GM18499 (cell line): Measurements from ENCODE around the gene STK17A.
A peak's percentile ranks its signal among the peaks of the same experiment; 100 is the strongest.

ENCODE experiments used
- ATAC-seq: cut with Tn5 transposase; IDR thresholded peaks from one replicate; pipeline ENCODE4 v1.9.1; 2021; ENCODE audit warnings: moderate number of reproducible peaks; ENCODE audit not compliant: insufficient read depth, unreplicated experiment

Gene STK17A

GRCh38 chr7:43582503-43583423, at the start of gene STK17A:
Gene STK17A, plus strand, starts transcription at chr7:43583108. Its CDS starts 136 bp downstream, at chr7:43583244.
- peak; percentile 28 for ATAC-seq

DNA sequence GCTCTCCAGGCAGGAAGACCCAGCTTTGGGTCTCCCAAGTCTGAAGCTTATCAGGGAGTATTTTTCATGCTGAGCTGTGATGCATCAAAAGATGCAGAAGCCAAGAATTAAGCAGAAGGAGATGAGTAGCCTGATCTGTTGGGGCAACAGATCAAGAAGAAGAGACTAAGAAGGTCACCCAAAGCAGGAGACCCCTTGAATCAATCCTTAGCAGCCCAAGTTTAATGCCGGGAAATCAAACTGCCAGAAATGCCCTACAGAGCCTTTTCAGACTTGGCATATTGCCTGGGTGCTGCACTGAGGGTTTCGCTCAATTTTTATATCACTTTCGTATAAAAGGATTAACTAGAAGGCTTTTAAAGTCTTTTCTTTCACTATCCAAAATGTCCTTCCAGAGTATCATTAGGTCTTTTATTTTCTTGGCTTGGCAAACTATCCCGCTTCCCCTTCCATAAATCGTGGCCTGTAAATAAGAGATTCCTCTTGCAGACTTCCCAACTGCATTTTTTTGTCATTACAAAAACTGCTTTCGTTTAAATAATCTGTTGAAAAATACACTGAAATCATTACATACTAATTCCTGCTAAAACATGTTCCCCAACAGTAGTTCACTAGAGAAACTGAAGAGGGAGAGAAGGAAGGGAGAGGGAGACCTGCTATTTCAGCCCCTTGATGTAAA, 49.0 kb upstream of the STK17A start:
- ATAC-seq: no peak

DNA sequence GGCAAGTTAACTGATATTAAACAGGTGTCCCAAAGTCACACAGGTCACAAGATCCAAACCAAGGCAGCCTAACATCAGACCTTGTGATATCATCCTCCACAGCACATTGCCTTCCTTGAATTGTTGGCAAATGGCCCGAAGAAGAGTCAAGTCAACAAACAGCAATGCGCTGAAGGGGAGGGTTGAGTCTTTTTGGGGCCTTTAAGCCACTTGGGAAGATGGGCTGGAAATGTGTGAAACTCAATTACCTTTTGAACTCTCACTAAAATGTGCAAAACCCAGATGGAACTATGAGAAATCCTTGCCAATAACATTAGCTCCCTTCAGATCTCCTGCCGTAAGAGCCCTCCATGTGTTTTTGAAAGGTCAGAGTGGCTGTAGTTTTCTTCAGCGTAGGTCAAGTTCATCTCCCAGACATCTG, 47.9 kb upstream of the STK17A start:
- no peak for ATAC-seq

GRCh38 chr7:43535810-43536585, 46.9 kb upstream of the STK17A start:
- ATAC-seq: no peak

GRCh38 chr7:43536773-43537172, 46.1 kb upstream of the STK17A start:
- ATAC-seq: no peak

GRCh38 chr7:43537765-43538403, 45.0 kb upstream of the STK17A start:
- no peak for ATAC-seq

GRCh38 chr7:43538404-43538771, 44.5 kb upstream of the STK17A start:
- ATAC-seq: no peak

DNA sequence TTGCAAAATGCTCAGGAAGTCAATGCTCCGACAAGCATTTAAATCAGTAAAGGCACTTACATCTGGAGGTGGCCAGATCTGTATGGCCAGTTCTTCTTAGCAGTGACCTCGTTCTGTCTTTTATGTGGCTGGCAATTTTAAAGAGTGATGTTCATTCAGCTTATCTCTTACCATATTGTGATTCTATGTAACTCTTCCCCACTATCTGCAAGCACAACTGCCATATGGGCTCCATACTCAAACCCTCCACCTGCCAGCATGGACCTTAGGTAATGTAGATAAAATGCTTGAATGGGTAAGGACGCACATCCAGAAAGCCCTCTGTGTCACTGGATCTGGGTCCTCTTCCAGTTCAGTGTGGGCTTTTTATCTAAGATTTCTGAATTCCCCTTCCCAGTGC, 42.4 kb upstream of the STK17A start:
- no peak for ATAC-seq

DNA sequence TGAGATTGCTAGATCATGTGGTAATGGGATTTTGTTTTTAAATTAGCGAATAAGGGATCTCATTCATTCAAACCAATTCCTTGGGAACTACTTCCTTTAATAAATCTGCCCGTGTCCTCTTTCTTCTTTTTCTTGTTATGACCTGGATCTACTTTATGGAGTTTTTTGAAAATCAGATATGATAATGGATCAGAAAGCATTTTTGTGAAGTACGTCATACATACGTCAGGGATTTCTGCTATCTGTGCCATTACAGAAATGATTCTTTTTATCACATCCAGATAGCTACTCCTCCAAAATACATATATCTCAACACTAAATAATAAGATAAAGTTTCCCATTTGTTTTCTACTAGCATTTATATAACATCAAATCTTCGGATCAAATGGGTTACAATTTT, 40.2 kb upstream of the STK17A start:
- ATAC-seq: no peak

- no peak for ATAC-seq
Measured at GRCh38 chr7:43546231-43546630, 36.7 kb upstream of the STK17A start.

DNA sequence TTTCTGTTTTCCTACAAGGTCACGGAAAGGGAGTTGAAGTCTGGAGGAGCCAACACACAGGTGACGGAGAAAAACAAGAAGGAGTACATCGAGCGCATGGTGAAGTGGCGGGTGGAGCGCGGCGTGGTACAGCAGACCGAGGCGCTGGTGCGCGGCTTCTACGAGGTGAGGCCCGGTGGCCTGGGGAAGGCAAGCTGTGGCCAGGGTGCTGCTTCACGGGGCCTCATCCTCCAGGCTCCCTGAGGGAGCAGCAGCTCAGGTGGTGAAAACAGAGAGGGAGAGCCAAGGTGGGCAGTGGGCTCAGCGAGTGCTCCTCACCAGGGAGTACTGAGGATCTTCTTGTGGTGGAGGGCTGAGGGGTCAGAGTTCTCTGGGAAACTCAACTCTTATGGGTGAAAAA, 32.5 kb upstream of the STK17A start:
- ATAC-seq: no peak

DNA sequence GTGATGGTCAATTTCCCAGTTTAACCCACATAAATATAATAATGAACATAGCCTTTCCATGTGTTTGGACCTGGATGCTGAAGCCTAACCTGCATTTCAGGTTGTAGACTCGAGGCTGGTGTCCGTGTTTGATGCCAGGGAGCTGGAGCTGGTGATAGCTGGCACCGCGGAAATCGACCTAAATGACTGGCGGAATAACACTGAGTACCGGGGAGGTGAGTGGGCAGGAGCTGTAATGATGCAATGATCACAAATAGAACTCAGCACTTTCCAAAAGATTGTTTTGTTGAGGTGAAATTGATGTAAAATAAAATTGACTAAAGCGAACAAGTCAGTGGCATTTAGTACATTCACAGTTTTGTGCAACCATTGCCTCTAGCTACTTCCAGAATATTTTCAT, 30.8 kb upstream of the STK17A start:
- ATAC-seq: no peak

DNA sequence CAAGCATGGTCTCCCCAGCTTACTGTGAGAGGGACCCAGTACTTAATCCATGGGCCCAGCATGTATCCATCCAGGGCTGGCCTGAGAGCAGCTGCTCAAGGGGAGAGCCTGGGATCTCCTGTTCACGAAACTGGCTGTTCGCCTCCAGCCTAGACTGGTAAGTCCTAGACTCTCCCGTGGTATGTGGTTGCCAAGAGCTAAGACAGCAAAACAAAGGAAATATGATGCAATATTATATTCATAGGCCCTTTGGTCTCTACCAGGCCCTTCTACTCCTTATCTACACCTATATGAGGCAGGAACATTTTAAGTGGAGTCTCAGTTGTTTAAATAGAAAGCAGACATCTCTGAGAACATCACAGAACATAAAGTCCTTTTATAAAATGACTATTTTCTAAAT, 28.9 kb upstream of the STK17A start:
- ATAC-seq: no peak

DNA sequence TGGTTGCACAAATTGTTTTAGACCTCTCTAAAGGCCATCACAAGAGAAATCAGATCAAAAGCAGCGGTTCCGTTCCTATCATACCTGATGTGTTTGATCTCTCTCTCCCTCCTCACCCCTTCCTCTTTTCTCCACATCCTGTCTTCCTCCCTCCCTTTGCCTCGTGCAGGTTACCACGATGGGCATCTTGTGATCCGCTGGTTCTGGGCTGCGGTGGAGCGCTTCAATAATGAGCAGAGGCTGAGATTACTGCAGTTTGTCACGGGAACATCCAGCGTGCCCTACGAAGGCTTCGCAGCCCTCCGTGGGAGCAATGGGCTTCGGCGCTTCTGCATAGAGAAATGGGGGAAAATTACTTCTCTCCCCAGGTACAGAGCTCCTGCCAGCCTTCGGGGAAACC, 28.5 kb upstream of the STK17A start:
- ATAC-seq: no peak

DNA sequence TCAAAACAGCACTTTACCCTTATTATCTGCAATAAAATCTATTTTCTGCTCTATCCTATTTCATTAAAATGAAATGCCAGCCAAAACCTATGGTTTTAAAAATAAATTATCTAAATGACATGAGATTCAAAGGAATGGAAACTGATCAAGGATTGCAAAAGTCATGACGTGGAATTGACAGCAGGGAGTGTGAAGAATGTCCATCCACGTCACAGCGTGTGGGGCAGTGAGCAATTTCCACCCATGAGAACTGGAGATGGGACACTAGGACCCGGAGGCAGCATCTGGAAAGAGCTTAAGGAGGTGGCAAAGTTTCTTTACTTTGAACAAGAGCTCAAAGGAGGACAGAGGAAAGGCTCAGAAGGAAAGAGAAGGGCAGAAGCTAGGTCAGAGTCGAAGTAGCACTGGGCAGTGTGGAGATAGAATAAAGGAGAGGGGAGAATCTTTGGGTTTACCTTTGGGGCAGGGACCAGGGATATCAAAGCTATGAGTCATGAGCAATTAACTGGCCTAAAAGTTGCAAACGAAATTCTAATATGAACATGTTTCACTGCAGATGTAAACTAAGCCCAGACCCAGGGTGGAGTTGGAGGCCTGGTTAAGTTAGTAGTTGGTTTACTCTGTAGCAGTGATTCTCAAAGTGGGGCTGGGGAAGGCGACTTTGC, 24.9 kb upstream of the STK17A start:
- no peak for ATAC-seq

- no peak for ATAC-seq
Measured at GRCh38 chr7:43559171-43559945, 23.6 kb upstream of the STK17A start.

- no peak for ATAC-seq
Measured at GRCh38 chr7:43559946-43560335, 23.0 kb upstream of the STK17A start.

GRCh38 chr7:43560742-43561330, 22.1 kb upstream of the STK17A start:
- no peak for ATAC-seq

- ATAC-seq: no peak
Measured at GRCh38 chr7:43562383-43562782, 20.5 kb upstream of the STK17A start.
